Vagina (tissue), 2 donors: ENCODE data around the gene CDK16. TPM values are rescaled to one million over a fixed set of nuclear protein-coding genes. Genes with fewer than 3 reads are reported as not detected.

ENCODE experiments used
- DNase-seq, 2 donors: peaks; one replicate each; pipeline ENCODE4 v3.0.0-alpha.2; 2017; ENCODE audit errors: extremely low spot score in 2 of 2
- H3K27ac ChIP-seq: fragments of 200-600 bp; sonication (generic); one replicate; pipeline ENCODE4 v1.5.1; 2019
- H3K27me3 ChIP-seq: fragments of 200-600 bp; sonication (generic); one replicate; pipeline ENCODE4 v1.5.1; 2019
- H3K36me3 ChIP-seq, 2 donors: fragments of 200-600 bp; sonication (generic); one replicate each; pipeline ENCODE4 v1.5.1; 2017 to 2019
- H3K4me1 ChIP-seq: fragments of 200-600 bp; sonication (generic); one replicate; pipeline ENCODE4 v1.5.1; 2019
- H3K4me3 ChIP-seq, 2 donors: fragments of 200-600 bp; sonication (generic); 1 replicate in 1 of 2; 2 replicates in 1 of 2; pipeline ENCODE4 v1.5.1; 2016 to 2019
- H3K9me3 ChIP-seq: fragments of 200-600 bp; sonication (generic); one replicate; pipeline ENCODE4 v1.5.1; 2019
- POLR2A ChIP-seq, 2 donors: fragments of 450-650 bp; IDR thresholded peaks; one replicate each; pipeline ENCODE4 v1.6.1; 2017; ENCODE audit warnings: antibody characterized with exemption in 2 of 2, mild to moderate bottlenecking in 2 of 2, moderate library complexity in 2 of 2
- POLR2AphosphoS5 ChIP-seq, 2 donors: sonication (generic); formaldehyde crosslinking; IDR thresholded peaks; one replicate each; pipeline ENCODE4 v1.9.0; 2017; ENCODE audit warnings: antibody characterized with exemption in 2 of 2, mild to moderate bottlenecking in 2 of 2, low read depth in 1 of 2; ENCODE audit not compliant: insufficient read depth in 1 of 2
- intact Hi-C: fragments of 100-400 bp; cut with DNase I; formaldehyde crosslinking; loops from one replicate; pipeline ENCODE4 v1.15.1; 2023
- total RNA-seq: library from RNA; depleted of rRNA; stranded (reverse); fragments of >200 nt; gene quantifications from one replicate; pipeline ENCODE4 v1.2.3, GENCODE V29; 2016
- TF ChIP-seq, protein P1 (sequence below), 3 experiments: fragments of 450-650 bp in 2 of 3; fragments of 200-600 bp in 1 of 3; sonication (generic) in 1 of 3; IDR thresholded peaks; one replicate each; pipeline ENCODE4 v1.5.1; 2017 to 2019; ENCODE audit warnings: antibody characterized with exemption in 3 of 3, mild to moderate bottlenecking in 2 of 3, moderate library complexity in 2 of 3

The CDK16 gene
- total RNA-seq, 1 donor from 2014 or later, result 73.9 TPM

DNA sequence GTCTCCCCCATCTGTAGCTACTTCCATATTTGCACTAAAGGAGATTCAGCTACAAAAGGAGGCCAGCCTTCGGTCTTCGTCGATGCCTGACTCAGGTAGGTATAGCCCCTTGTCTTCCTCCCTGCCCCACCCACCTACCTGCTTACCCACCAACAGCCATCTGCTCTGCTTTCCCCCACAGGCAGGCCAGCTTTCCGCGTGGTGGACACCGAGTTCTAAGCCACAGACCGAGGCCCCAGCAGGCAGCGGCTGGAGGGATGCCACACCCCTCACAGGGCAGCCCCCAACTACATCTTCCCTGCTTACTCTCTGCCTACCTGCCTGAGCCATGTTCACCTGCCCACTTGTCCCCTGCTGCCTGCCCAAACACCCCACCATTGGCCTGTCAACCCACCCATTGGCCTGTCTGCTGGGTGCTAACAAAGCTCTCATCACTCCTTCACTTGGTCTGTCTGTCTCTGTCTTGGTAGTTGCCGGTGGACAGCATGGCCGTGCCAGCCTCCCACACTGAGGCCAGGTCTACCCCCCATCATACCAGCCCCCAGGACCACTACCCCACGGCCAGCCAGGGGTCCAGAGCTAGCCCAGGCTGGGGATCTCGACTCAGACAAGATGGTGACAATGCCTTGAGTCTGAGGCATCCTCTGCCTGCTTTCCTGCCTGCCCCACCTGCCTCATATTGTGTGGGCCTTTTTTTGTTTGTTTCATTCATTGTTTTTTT is 10.2 kb downstream of the CDK16 start:
- intact Hi-C loops, result no loop called here
- peaks cover 0 to 45% of the 10 kb centered on the region in 2 donors for H3K36me3 ChIP-seq
- no peaks in the 10 kb centered on the region for H3K9me3 ChIP-seq
- H3K27ac ChIP-seq, result no peak overlapping the region
- H3K4me1 ChIP-seq, result peaks cover 5% of the 10 kb centered on the region
- no peaks in the 10 kb centered on the region for H3K27me3 ChIP-seq
- TF ChIP-seq, protein P1, sequence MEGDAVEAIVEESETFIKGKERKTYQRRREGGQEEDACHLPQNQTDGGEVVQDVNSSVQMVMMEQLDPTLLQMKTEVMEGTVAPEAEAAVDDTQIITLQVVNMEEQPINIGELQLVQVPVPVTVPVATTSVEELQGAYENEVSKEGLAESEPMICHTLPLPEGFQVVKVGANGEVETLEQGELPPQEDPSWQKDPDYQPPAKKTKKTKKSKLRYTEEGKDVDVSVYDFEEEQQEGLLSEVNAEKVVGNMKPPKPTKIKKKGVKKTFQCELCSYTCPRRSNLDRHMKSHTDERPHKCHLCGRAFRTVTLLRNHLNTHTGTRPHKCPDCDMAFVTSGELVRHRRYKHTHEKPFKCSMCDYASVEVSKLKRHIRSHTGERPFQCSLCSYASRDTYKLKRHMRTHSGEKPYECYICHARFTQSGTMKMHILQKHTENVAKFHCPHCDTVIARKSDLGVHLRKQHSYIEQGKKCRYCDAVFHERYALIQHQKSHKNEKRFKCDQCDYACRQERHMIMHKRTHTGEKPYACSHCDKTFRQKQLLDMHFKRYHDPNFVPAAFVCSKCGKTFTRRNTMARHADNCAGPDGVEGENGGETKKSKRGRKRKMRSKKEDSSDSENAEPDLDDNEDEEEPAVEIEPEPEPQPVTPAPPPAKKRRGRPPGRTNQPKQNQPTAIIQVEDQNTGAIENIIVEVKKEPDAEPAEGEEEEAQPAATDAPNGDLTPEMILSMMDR (IDR thresholded peaks at IDR 0.05), result no peak
- TF ChIP-seq POLR2A (IDR thresholded peaks at IDR 0.05), result no peak
- no peak for TF ChIP-seq POLR2AphosphoS5 (IDR thresholded peaks at IDR 0.05; ENCODE audit: insufficient read depth in 1 of 2, low read depth in 1 of 2)
- no peak overlapping the region for H3K4me3 ChIP-seq
- DNase-seq, result no peak

DNA sequence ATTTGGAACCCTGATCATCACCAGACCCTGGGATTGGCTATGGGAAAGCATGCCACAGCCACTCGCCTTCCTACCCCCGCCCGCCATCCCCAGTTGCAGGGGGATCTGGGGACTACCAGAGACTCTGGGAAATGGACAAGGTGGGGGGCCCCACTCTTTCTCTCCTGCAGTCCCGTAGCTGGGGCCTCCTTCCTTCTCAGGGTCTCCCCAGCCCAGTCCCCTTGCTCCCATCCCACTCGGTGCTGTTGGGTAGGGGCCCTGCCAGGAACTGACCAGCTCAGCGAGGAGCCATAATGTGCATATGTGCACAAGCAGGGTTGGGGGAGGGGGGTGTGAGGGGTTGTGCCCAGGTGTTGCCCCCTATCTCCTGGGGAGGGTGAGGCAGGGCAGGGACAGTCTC is 10.9 kb downstream of the CDK16 start:
- intact Hi-C loops, result no loop called here
- H3K27ac ChIP-seq, result no peak overlapping the region
- no peak overlapping the region for H3K4me3 ChIP-seq
- DNase-seq, result no peak
- H3K36me3 ChIP-seq, result peaks cover 0 to 38% of the 10 kb centered on the region in 2 donors
- peaks cover 5% of the 10 kb centered on the region for H3K4me1 ChIP-seq
- H3K9me3 ChIP-seq, result no peaks in the 10 kb centered on the region
- H3K27me3 ChIP-seq, result no peaks in the 10 kb centered on the region
- TF ChIP-seq POLR2AphosphoS5 (IDR thresholded peaks at IDR 0.05; ENCODE audit: insufficient read depth in 1 of 2, low read depth in 1 of 2) (no peak), POLR2A (IDR thresholded peaks at IDR 0.05) (no peak)
- TF ChIP-seq, protein P1 (IDR thresholded peaks at IDR 0.05), result no peak

DNA sequence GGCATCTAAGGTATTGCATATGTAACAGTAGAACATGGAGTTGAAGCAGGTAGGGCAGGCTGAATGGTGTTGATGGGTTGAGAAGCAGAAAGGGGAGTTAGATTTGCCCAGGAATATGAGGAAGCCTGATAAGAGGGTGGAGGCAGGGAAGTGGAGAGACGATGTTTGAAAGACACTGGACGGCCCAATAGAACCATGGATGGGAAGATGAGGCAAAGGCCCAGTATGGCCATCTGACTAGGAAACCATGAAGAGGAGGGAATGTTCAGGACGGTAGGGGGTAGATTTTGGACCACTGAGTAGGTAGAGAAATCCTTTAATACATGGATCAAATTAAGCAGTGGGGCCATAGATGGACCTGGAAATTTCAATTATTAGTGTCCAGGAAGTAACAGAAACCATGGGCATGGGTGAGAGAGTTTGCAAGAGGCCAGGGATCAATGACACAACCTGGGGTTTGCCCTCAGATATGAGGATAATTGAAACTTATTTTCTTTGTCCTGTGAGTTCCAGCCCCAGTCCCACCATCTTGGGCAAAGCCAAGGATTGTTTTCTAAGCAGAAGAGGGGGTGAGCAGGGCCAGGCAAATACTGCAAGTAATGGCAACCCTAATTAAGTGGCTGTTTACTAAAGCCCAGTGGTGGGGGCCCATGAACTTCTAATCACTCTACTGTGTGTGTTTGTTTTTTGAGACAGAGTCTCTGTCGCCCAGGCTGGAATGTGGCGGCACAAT is 11.8 kb downstream of the CDK16 start:
- no peak overlapping the region for H3K4me3 ChIP-seq
- DNase-seq, result no peak
- no peaks in the 10 kb centered on the region for H3K9me3 ChIP-seq
- no peaks in the 10 kb centered on the region for H3K27me3 ChIP-seq
- TF ChIP-seq POLR2AphosphoS5 (IDR thresholded peaks at IDR 0.05; ENCODE audit: insufficient read depth in 1 of 2, low read depth in 1 of 2) (no peak), POLR2A (IDR thresholded peaks at IDR 0.05) (no peak)
- TF ChIP-seq, protein P1 (IDR thresholded peaks at IDR 0.05), result no peak
- H3K36me3 ChIP-seq, result peaks cover 0 to 29% of the 10 kb centered on the region in 2 donors
- H3K4me1 ChIP-seq, result peaks cover 5% of the 10 kb centered on the region
- intact Hi-C loops, result no loop called here
- H3K27ac ChIP-seq, result no peak overlapping the region

DNA sequence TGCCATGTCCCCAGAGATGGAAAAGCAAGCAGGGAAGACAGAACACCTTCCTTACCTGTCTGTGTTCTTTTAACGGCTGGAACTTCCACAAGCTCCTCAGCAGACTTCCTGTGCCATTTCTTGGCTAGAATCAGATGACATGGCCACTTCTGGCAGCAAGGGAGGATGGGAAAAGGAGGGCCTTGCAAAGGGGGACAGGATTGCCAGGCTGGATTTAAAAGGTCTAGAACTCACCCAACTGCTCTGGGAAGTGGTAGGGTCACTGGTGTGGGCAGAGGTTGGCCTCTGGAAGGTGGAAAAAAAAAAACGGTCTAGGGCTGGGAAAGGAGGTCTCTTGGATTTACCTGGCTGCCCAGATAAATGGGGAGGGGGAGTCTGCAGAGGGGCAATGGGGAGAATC is 12.7 kb downstream of the CDK16 start:
- peaks cover 0 to 21% of the 10 kb centered on the region in 2 donors for H3K36me3 ChIP-seq
- H3K4me3 ChIP-seq, result no peak overlapping the region
- TF ChIP-seq, protein P1 (IDR thresholded peaks at IDR 0.05), result no peak
- TF ChIP-seq POLR2A (IDR thresholded peaks at IDR 0.05), result no peak
- TF ChIP-seq POLR2AphosphoS5 (IDR thresholded peaks at IDR 0.05; ENCODE audit: insufficient read depth in 1 of 2, low read depth in 1 of 2), result no peak
- no peaks in the 10 kb centered on the region for H3K27me3 ChIP-seq
- no peak for DNase-seq
- no peaks in the 10 kb centered on the region for H3K9me3 ChIP-seq
- intact Hi-C loops, result no loop called here
- peaks cover 5% of the 10 kb centered on the region for H3K4me1 ChIP-seq
- no peak overlapping the region for H3K27ac ChIP-seq
